Activated CD4-positive, alpha-beta T cell treated with anti-CD3 and anti-CD28 coated beads, Interleukin-2, amount 10 ng/mL, durations not matched to agents 7 days and 5 days (primary cell): ENCODE results near the gene OLA1. TPM values are rescaled to one million over a fixed set of nuclear protein-coding genes. Genes with fewer than 3 reads are reported as not detected.

Experiments
- CTCF ChIA-PET: fragments of 350-600 bp; sonication (Branson Sonifier 250); formaldehyde crosslinking; loops from one replicate; lab custom pipeline; 2021; ENCODE audit warnings: antibody characterized with exemption; lab: Charles Lee
- POLR2A ChIA-PET: fragments of 350-600 bp; sonication (Branson Sonifier 250); formaldehyde crosslinking; loops from one replicate; lab custom pipeline; 2021; ENCODE audit warnings: antibody characterized with exemption; lab: Charles Lee
- DNase-seq: peaks from one replicate; pipeline ENCODE4 v3.0.0-alpha.2; 2020
- H3K27ac Mint-ChIP-seq: one replicate; pipeline ENCODE4 v1.8.0; 2021; ENCODE audit warnings: mild to moderate bottlenecking, moderate library complexity, mixed read lengths
- H3K27me3 Mint-ChIP-seq: one replicate; pipeline ENCODE4 v1.8.0; 2021; ENCODE audit warnings: mixed read lengths
- H3K36me3 Mint-ChIP-seq: one replicate; pipeline ENCODE4 v1.8.0; 2021; ENCODE audit warnings: low read depth, mixed read lengths
- H3K4me1 Mint-ChIP-seq: one replicate; pipeline ENCODE4 v1.8.0; 2021; ENCODE audit warnings: mixed read lengths
- H3K4me3 Mint-ChIP-seq: one replicate; pipeline ENCODE4 v1.8.0; 2021; ENCODE audit warnings: mild to moderate bottlenecking, moderate library complexity, mixed read lengths
- H3K9me3 Mint-ChIP-seq: one replicate; pipeline ENCODE4 v1.8.0; 2021; ENCODE audit warnings: mixed read lengths
- total RNA-seq, 2 experiments: library from RNA; stranded (reverse); gene quantifications; one replicate each; pipeline ENCODE4 v1.2.3, GENCODE V29; 2021

Gene OLA1
- total RNA-seq, 2 experiments from 2014 or later = 75.3 to 87.4 TPM

DNA sequence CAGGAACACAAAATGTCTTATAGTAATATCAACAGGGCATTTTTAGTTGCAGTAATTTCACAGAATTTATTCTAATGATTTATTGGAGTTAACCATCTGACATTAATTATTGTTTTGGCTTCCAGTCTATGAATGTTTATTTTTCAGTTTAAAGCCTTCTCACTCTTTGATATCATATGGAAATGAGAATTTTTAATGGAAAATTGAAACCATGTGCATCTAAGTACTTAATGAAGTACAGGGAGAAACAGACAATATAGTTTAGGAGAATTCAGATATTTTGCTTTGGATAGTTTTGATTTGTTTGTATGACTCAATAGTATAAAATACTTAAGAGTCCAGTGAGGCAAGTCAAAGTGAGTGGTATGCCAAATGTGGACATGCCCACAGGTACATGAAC is 126.1 kb downstream of the OLA1 start:
- Mint-ChIP-seq H3K36me3 (peaks cover 10% of the 10 kb centered on the region), H3K4me1 (no peaks in the 10 kb centered on the region), H3K9me3 (no peaks in the 10 kb centered on the region), H3K27me3 (no peaks in the 10 kb centered on the region), H3K4me3 (no peak overlapping the region), H3K27ac (no peak overlapping the region)
- ChIA-PET CTCF (no interaction called here), POLR2A (no interaction called here)
- no peak for DNase-seq

DNA sequence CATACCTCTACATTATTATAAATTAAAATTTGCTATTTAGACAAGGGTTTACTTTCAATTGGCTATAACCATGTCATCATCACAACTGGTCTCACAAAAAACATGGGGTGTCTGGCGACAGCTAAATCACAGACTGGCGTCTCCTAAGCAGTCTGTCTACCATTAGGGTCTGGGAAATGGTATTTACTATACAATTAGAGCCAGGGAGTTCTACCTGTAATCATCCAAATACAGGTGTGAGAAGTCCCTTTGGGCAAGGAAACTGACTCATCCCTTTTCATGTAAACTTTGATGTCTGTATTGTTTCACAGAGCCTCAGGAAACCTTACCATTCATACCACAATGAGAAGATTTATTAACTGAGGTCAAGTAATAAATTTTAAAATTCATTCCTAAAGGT is 126.7 kb downstream of the OLA1 start:
- CTCF ChIA-PET = no interaction called here
- Mint-ChIP-seq H3K27ac (no peak overlapping the region), H3K36me3 (peaks cover 10% of the 10 kb centered on the region), H3K9me3 (no peaks in the 10 kb centered on the region), H3K4me1 (no peaks in the 10 kb centered on the region), H3K27me3 (no peaks in the 10 kb centered on the region), H3K4me3 (no peak overlapping the region)
- no peak for DNase-seq
- POLR2A ChIA-PET = no interaction called here

DNA sequence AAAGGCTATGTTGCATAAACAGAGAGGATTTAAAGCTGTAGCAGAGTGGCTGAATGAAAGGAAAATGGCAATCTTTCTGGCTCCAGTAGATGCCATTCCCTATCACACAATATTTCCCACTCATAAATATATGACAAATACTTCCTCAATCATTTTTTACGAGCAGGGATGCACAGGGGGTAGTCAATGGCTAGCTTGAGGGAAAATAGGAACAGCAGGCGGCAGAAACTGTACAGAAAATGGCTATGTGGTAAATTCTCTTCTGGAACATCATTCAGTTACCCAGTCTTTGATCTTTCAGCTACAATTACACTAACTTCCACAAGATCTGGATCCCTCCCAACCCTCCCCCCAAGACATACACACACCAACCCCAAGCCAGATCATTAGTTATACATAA is 127.2 kb downstream of the OLA1 start:
- ChIA-PET POLR2A (no interaction called here), CTCF (no interaction called here)
- H3K4me1 Mint-ChIP-seq = no peaks in the 10 kb centered on the region
- H3K36me3 Mint-ChIP-seq = peaks cover 10% of the 10 kb centered on the region
- no peaks in the 10 kb centered on the region for H3K9me3 Mint-ChIP-seq
- no peak for DNase-seq
- no peaks in the 10 kb centered on the region for H3K27me3 Mint-ChIP-seq
- H3K4me3 Mint-ChIP-seq = no peak overlapping the region
- H3K27ac Mint-ChIP-seq = no peak overlapping the region

DNA sequence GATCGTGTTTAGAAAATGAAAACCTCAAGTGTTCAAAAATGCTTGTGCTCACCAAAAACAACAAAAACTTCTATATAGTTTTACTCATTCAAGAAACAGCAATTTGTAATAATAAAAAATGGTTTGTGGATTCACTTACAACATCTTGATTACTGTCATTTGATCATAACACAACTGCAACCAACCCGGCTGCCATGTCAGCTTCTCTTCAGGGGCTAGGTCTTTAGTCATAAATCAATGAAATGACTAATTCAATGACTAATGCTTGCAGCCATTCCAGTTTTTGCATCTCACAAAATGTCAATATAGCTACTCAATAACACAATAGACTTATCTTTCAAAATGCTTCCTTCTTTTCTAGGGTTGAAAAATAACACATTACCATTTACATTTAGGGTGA is 128.0 kb downstream of the OLA1 start:
- Mint-ChIP-seq H3K4me1 (no peaks in the 10 kb centered on the region), H3K9me3 (no peaks in the 10 kb centered on the region), H3K4me3 (no peak overlapping the region), H3K27ac (no peak overlapping the region), H3K36me3 (peaks cover 10% of the 10 kb centered on the region), H3K27me3 (no peaks in the 10 kb centered on the region)
- no peak for DNase-seq
- ChIA-PET POLR2A (no interaction called here), CTCF (no interaction called here)

DNA sequence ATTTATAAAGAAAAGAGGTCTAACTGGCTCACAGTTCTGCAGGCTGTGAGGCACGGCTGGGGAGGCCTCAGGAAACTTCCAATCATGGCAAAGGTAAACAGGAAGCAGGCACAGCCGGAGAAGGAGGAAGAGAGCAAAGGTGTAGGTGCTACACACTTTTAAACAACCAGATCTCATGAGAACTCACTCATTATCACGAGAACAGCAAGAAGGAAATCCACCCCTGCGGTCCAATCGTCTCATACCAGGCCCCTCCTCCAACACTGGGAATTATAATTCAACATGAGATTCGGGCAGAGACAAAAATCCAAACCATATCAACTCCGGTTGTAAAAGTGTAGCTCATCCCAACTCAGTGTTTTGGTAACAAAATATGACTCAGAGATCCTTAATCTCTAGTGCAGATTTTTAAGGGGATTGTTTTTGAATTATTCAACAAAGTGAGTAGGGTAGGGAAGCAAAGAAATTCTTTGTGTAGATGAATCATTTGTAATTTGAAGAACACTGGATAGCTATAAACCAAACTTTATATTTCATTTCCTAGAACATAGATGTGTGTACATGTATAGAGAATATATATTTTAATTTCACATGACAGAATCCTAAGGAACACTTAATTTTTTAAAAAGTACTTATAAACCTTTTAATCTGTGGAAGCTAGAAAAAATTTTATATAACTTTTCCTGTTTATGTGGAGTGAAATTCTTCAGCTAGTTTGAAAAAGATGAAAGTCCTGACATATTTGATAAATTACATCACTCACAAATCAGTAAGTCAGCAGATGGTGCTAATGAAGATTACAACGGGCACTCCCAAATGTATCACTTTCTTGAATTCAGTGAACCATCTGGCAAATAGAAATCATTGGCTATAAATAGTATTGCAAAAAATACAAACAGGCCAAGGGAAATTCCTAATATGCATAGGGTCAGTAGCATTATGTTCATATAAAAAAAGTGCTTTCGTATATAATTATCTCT is 130.1 kb downstream of the OLA1 start:
- ChIA-PET CTCF (no interaction called here), POLR2A (no interaction called here)
- H3K27ac Mint-ChIP-seq = no peak overlapping the region
- no peaks in the 10 kb centered on the region for H3K27me3 Mint-ChIP-seq
- H3K36me3 Mint-ChIP-seq = peaks cover 10% of the 10 kb centered on the region
- H3K4me3 Mint-ChIP-seq = no peak overlapping the region
- H3K9me3 Mint-ChIP-seq = no peaks in the 10 kb centered on the region
- DNase-seq = no peak
- no peaks in the 10 kb centered on the region for H3K4me1 Mint-ChIP-seq

DNA sequence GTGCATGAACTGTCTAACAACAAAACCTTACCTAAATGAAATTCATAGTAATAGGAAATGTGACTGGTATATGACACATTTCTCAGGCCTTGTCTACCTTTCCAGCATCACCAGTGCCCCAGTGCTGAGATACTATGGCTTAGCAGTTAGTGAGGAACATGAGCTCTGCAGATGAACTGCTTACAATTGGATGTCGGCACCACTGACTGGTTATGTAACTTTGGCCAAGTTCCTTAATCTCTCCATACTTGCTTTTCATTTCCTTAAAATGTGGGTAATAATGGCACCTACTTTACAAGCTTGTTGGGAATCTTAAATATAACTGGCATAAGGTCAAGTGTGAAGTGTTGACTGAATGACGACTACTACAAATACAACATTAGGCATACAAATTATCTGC is 136.3 kb downstream of the OLA1 start:
- H3K9me3 Mint-ChIP-seq = no peaks in the 10 kb centered on the region
- ChIA-PET POLR2A (no interaction called here), CTCF (no interaction called here)
- H3K4me1 Mint-ChIP-seq = no peaks in the 10 kb centered on the region
- no peak overlapping the region for H3K27ac Mint-ChIP-seq
- no peaks in the 10 kb centered on the region for H3K27me3 Mint-ChIP-seq
- DNase-seq = no peak
- no peaks in the 10 kb centered on the region for H3K36me3 Mint-ChIP-seq
- no peak overlapping the region for H3K4me3 Mint-ChIP-seq

DNA sequence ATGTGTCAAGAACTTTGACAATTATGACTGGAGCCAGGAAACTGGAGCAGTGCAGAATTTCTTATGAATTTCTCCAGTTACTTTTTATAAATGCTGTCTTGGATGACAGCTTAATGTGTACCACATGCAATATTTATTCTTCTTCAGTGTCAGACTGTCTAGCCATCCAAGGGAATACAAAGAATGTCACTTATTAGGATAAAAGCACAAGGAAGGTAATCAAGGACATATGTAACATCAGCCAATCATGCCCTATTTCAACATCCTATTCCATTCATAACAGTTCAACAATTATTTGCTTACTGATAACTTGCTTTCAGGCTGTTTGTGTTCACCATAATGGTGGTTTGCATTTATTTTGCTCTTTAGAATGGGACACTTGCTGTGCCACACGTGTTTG is 139.8 kb downstream of the OLA1 start:
- Mint-ChIP-seq H3K27me3 (no peaks in the 10 kb centered on the region), H3K9me3 (no peaks in the 10 kb centered on the region), H3K4me1 (no peaks in the 10 kb centered on the region), H3K36me3 (no peaks in the 10 kb centered on the region), H3K27ac (no peak overlapping the region), H3K4me3 (no peak overlapping the region)
- ChIA-PET POLR2A (no interaction called here), CTCF (no interaction called here)
- DNase-seq = no peak

DNA sequence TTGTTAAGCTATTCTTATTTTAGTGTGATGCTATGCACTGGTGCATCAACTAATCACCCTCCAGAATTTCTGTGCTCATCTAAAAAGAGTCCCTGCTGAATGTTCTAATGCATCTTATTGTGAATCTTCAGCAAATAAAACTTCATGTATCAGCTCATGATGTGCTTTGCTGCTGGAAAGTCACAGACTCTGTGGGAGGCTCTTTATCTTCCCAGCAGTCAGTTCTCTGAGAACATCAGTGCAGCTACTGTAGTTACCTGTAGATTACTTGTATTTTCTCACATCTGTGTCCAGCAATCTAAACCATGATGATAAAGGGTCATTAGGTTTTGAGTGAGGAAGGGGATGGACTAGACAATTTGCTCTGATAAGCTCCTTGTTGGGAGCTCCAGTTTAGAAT is 141.6 kb downstream of the OLA1 start:
- no peak overlapping the region for H3K27ac Mint-ChIP-seq
- no peaks in the 10 kb centered on the region for H3K27me3 Mint-ChIP-seq
- ChIA-PET POLR2A (no interaction called here), CTCF (interaction anchor here (0.9 kb wide), 1 partner anchor 68 kb away, joined by 3 read pairs; no protein-coding TSS in a partner anchor)
- H3K4me3 Mint-ChIP-seq = no peak overlapping the region
- H3K9me3 Mint-ChIP-seq = no peaks in the 10 kb centered on the region
- H3K36me3 Mint-ChIP-seq = no peaks in the 10 kb centered on the region
- no peak for DNase-seq
- no peaks in the 10 kb centered on the region for H3K4me1 Mint-ChIP-seq

DNA sequence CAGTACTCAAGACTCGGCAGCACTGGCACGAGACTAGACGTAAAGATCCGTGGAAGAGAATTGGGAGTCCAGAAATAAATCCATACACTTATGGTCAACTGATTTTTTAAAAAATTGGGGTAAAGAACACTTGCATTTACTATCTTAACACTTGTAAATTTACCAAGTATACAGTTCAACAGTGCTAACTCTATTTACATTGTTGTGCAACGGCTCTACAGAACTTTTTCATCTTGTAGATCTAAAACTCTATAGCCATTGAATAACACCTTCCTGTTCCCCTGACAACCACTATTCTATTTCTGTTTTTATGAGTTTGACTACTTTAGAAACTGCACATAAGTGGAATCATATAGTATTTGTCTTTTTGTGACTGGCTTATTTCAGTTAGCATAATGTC is 153.8 kb downstream of the OLA1 start:
- Mint-ChIP-seq H3K4me1 (peaks cover 2% of the 10 kb centered on the region), H3K27ac (no peak overlapping the region), H3K36me3 (peaks cover 7% of the 10 kb centered on the region), H3K9me3 (no peaks in the 10 kb centered on the region), H3K4me3 (no peak overlapping the region), H3K27me3 (no peaks in the 10 kb centered on the region)
- POLR2A ChIA-PET = no interaction called here
- DNase-seq = no peak
- CTCF ChIA-PET = no interaction called here

DNA sequence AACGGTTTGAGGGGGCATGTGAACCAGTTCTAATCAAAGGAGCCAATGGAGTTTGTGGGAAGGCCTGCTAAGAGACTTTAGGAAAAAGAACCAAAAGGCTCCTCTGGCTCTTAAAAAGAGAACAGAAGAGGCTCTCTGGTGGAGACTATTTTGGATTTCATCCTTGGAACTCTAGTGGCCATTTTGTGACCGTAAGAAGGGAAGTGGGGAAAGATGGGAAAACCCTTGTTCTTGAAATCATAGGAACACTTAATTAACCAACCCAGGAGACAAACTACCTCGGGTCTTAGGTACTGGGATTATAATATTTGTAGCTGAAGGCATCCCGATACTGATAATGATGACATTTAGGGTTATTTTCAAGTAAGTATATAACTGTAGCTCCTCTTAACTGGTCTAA is 157.9 kb downstream of the OLA1 start:
- H3K27me3 Mint-ChIP-seq = no peaks in the 10 kb centered on the region
- no peak for DNase-seq
- no peak overlapping the region for H3K27ac Mint-ChIP-seq
- ChIA-PET CTCF (no interaction called here), POLR2A (no interaction called here)
- H3K4me3 Mint-ChIP-seq = no peak overlapping the region
- H3K36me3 Mint-ChIP-seq = peaks cover 3% of the 10 kb centered on the region
- H3K4me1 Mint-ChIP-seq = peaks cover 2% of the 10 kb centered on the region
- H3K9me3 Mint-ChIP-seq = no peaks in the 10 kb centered on the region

DNA sequence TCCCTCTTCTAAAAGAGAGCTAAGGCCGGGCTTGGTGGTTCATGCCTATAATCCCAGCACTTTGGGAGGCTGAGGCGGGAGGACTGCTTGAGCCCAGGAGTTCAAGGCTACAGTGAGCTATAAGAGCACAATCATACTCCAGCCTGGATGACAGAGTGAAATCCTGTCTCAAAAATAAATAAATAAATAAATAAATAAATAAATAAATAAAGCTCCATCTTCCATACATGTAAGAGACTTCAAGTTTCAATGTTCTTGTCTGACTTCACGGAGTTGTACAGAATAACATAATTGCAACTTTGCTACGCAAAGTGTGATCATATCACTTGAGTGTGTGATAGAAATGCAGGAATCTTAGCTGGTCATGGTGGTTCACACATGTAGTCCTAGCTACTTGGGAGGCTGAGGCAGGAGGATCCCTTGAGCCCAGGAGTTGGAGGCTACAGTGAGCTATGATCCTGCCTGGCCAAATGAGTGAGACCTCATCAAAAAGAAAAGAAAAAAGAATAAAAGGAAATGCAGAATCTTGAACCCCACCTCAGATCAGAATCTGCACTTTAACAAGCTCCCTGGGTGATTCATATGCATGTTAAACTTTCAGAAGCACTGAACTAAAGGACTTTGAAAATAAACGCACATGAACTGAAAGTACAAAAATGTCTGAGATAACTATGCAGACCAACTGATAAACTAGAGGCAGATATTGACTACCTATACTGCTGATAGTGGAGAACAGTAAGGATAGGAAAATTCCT is 159.4 kb downstream of the OLA1 start:
- Mint-ChIP-seq H3K4me3 (no peak overlapping the region), H3K27me3 (no peaks in the 10 kb centered on the region), H3K27ac (no peak overlapping the region), H3K36me3 (no peaks in the 10 kb centered on the region), H3K9me3 (no peaks in the 10 kb centered on the region), H3K4me1 (no peaks in the 10 kb centered on the region)
- CTCF ChIA-PET = interaction anchor here (0.6 kb wide), 1 partner anchor 863 kb away, joined by 3 read pairs; no protein-coding TSS in a partner anchor
- POLR2A ChIA-PET = no interaction called here
- no peak for DNase-seq

DNA sequence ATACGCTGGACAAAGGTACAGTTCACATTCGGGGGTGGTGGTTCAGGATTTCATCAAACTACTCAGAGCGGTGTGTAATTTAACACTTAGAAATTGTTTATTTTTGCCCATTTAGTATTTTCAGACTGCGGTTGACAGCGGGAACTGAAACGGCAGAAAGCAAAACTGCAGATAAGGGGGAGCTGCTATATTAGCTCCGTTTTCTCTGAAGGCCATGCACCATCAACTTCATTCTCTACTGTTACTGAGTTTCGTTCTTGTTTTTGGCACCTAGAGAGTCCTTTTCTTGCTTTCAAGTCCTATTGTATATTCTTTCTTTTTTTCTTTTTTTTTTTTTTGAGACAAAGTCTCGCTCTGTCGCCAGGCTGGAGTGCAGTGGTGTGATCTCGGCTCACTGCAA is 161.6 kb downstream of the OLA1 start:
- no peak for DNase-seq
- Mint-ChIP-seq H3K27ac (no peak overlapping the region), H3K9me3 (no peaks in the 10 kb centered on the region), H3K36me3 (no peaks in the 10 kb centered on the region), H3K4me3 (no peak overlapping the region), H3K4me1 (no peaks in the 10 kb centered on the region), H3K27me3 (no peaks in the 10 kb centered on the region)
- ChIA-PET CTCF (no interaction called here), POLR2A (no interaction called here)

DNA sequence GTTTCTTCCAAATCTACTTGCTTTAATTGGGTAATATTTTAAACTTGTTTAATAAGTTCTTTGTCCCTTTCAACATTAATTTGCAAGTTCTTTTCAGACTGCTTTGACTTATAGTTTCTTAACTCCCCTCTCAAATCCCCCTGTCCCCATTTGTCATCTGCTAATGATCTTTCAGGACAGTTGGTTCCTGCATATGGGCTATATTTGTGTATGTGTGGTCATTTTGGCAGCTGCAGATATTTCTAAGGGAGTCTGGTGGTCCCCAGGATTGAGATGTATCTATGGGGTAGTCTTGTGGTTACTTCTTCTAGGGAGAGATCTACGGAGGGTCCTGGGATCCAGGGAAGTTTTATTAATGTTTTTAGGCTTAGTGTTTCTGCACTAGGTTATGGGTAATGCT is 162.6 kb downstream of the OLA1 start:
- POLR2A ChIA-PET = no interaction called here
- no peaks in the 10 kb centered on the region for H3K36me3 Mint-ChIP-seq

More for the DNA sequence above, 162.6 kb downstream of the OLA1 start:
- DNase-seq = no peak
- Mint-ChIP-seq H3K4me1 (no peaks in the 10 kb centered on the region), H3K4me3 (no peak overlapping the region), H3K9me3 (no peaks in the 10 kb centered on the region), H3K27ac (no peak overlapping the region), H3K27me3 (no peaks in the 10 kb centered on the region)
- CTCF ChIA-PET = no interaction called here
